Activated T-cell treated with anti-CD3 and anti-CD28 coated beads, Interleukin-2, amount 50 U/mL, for 24 hours (primary cell): ENCODE results near the gene PLCB4.

ENCODE experiments used
- DNase-seq: peaks from one replicate; pipeline ENCODE4 v3.0.0-alpha.2; 2020
- H3K27ac Mint-ChIP-seq: 2 replicates; pipeline ENCODE4 v1.8.0; 2020; ENCODE audit warnings: mild to moderate bottlenecking, mixed read lengths
- H3K27me3 Mint-ChIP-seq: 2 replicates; pipeline ENCODE4 v1.8.0; 2020; ENCODE audit warnings: mixed read lengths
- H3K36me3 Mint-ChIP-seq: 2 replicates; pipeline ENCODE4 v1.8.0; 2020; ENCODE audit warnings: low read depth, mixed read lengths
- H3K4me1 Mint-ChIP-seq: 2 replicates; pipeline ENCODE4 v1.8.0; 2020; ENCODE audit warnings: low read depth, mixed read lengths
- H3K4me3 Mint-ChIP-seq: 2 replicates; pipeline ENCODE4 v1.8.0; 2020; ENCODE audit warnings: mild to moderate bottlenecking, moderate library complexity, mixed read lengths
- H3K9me3 Mint-ChIP-seq: 2 replicates; pipeline ENCODE4 v1.8.0; 2020; ENCODE audit warnings: mixed read lengths

Gene PLCB4

GRCh38 chr20:9338101-9338500 lies 269.2 kb downstream of the PLCB4 start:
- Mint-ChIP-seq H3K4me1 (no peaks in the 10 kb centered on the region), H3K9me3 (no peaks in the 10 kb centered on the region), H3K4me3 (no peak overlapping the region), H3K36me3 (no peaks in the 10 kb centered on the region), H3K27ac (no peak overlapping the region), H3K27me3 (no peaks in the 10 kb centered on the region)
- DNase-seq = no peak

GRCh38 chr20:9339708-9340107 lies 270.8 kb downstream of the PLCB4 start:
- Mint-ChIP-seq H3K27me3 (no peaks in the 10 kb centered on the region), H3K36me3 (no peaks in the 10 kb centered on the region), H3K4me1 (no peaks in the 10 kb centered on the region), H3K27ac (no peak overlapping the region), H3K4me3 (no peak overlapping the region), H3K9me3 (no peaks in the 10 kb centered on the region)
- no peak for DNase-seq

GRCh38 chr20:9342651-9343050 lies 273.8 kb downstream of the PLCB4 start:
- Mint-ChIP-seq H3K9me3 (no peaks in the 10 kb centered on the region), H3K27me3 (no peaks in the 10 kb centered on the region), H3K4me3 (no peak overlapping the region), H3K4me1 (no peaks in the 10 kb centered on the region), H3K27ac (no peak overlapping the region), H3K36me3 (no peaks in the 10 kb centered on the region)
- DNase-seq = no peak

- Mint-ChIP-seq H3K36me3 (no peaks in the 10 kb centered on the region), H3K9me3 (no peaks in the 10 kb centered on the region), H3K27me3 (no peaks in the 10 kb centered on the region), H3K4me1 (no peaks in the 10 kb centered on the region), H3K27ac (no peak overlapping the region), H3K4me3 (no peak overlapping the region)
- no peak for DNase-seq
Measured at GRCh38 chr20:9344083-9344920, 275.4 kb downstream of the PLCB4 start.

GRCh38 chr20:9348316-9348715 lies 279.4 kb downstream of the PLCB4 start:
- H3K27me3 Mint-ChIP-seq = no peaks in the 10 kb centered on the region
- no peak overlapping the region for H3K27ac Mint-ChIP-seq
- no peaks in the 10 kb centered on the region for H3K36me3 Mint-ChIP-seq
- H3K9me3 Mint-ChIP-seq = no peaks in the 10 kb centered on the region
- no peak overlapping the region for H3K4me3 Mint-ChIP-seq
- DNase-seq = no peak
- H3K4me1 Mint-ChIP-seq = no peaks in the 10 kb centered on the region

GRCh38 chr20:9348747-9349146 lies 279.9 kb downstream of the PLCB4 start:
- no peak for DNase-seq
- Mint-ChIP-seq H3K36me3 (no peaks in the 10 kb centered on the region), H3K9me3 (no peaks in the 10 kb centered on the region), H3K4me3 (no peak overlapping the region), H3K27ac (no peak overlapping the region), H3K27me3 (no peaks in the 10 kb centered on the region), H3K4me1 (no peaks in the 10 kb centered on the region)

- H3K36me3 Mint-ChIP-seq = no peaks in the 10 kb centered on the region
- no peak overlapping the region for H3K4me3 Mint-ChIP-seq
- H3K9me3 Mint-ChIP-seq = no peaks in the 10 kb centered on the region
- H3K27me3 Mint-ChIP-seq = no peaks in the 10 kb centered on the region
- no peak overlapping the region for H3K27ac Mint-ChIP-seq
- DNase-seq = no peak
- H3K4me1 Mint-ChIP-seq = no peaks in the 10 kb centered on the region
Measured at GRCh38 chr20:9349249-9349648, 280.4 kb downstream of the PLCB4 start.

- Mint-ChIP-seq H3K4me3 (no peak overlapping the region), H3K27me3 (no peaks in the 10 kb centered on the region), H3K27ac (no peak overlapping the region), H3K4me1 (no peaks in the 10 kb centered on the region), H3K36me3 (no peaks in the 10 kb centered on the region), H3K9me3 (no peaks in the 10 kb centered on the region)
- DNase-seq = no peak
Measured at GRCh38 chr20:9352739-9353138, 283.9 kb downstream of the PLCB4 start.

- Mint-ChIP-seq H3K27me3 (no peaks in the 10 kb centered on the region), H3K27ac (no peak overlapping the region), H3K4me3 (no peak overlapping the region), H3K4me1 (no peaks in the 10 kb centered on the region), H3K9me3 (no peaks in the 10 kb centered on the region), H3K36me3 (no peaks in the 10 kb centered on the region)
- no peak for DNase-seq
Measured at GRCh38 chr20:9353180-9353915, 284.5 kb downstream of the PLCB4 start.

GRCh38 chr20:9353916-9354276 lies 285.0 kb downstream of the PLCB4 start:
- no peak overlapping the region for H3K4me3 Mint-ChIP-seq
- DNase-seq = no peak
- no peaks in the 10 kb centered on the region for H3K27me3 Mint-ChIP-seq
- H3K36me3 Mint-ChIP-seq = no peaks in the 10 kb centered on the region
- H3K27ac Mint-ChIP-seq = no peak overlapping the region
- H3K4me1 Mint-ChIP-seq = no peaks in the 10 kb centered on the region
- H3K9me3 Mint-ChIP-seq = no peaks in the 10 kb centered on the region

- no peak for DNase-seq
- H3K36me3 Mint-ChIP-seq = no peaks in the 10 kb centered on the region
- no peak overlapping the region for H3K4me3 Mint-ChIP-seq
- no peak overlapping the region for H3K27ac Mint-ChIP-seq
- H3K9me3 Mint-ChIP-seq = no peaks in the 10 kb centered on the region
- no peaks in the 10 kb centered on the region for H3K27me3 Mint-ChIP-seq
- no peaks in the 10 kb centered on the region for H3K4me1 Mint-ChIP-seq
Measured at GRCh38 chr20:9354579-9354978, 285.7 kb downstream of the PLCB4 start.

GRCh38 chr20:9358001-9358400 lies 289.1 kb downstream of the PLCB4 start:
- Mint-ChIP-seq H3K27ac (no peak overlapping the region), H3K9me3 (no peaks in the 10 kb centered on the region), H3K36me3 (no peaks in the 10 kb centered on the region)

GRCh38 chr20:9359561-9360308 lies 290.8 kb downstream of the PLCB4 start:
- H3K9me3 Mint-ChIP-seq = no peaks in the 10 kb centered on the region
- no peaks in the 10 kb centered on the region for H3K4me1 Mint-ChIP-seq
- no peak for DNase-seq
- H3K27me3 Mint-ChIP-seq = no peaks in the 10 kb centered on the region
- H3K36me3 Mint-ChIP-seq = no peaks in the 10 kb centered on the region
- no peak overlapping the region for H3K27ac Mint-ChIP-seq
- H3K4me3 Mint-ChIP-seq = no peak overlapping the region

More at GRCh38 chr20:9358001-9358400, 289.1 kb downstream of the PLCB4 start:
- no peak for DNase-seq
- no peak overlapping the region for H3K4me3 Mint-ChIP-seq
- no peaks in the 10 kb centered on the region for H3K4me1 Mint-ChIP-seq
- H3K27me3 Mint-ChIP-seq = no peaks in the 10 kb centered on the region

- H3K4me3 Mint-ChIP-seq = no peak overlapping the region
- H3K27me3 Mint-ChIP-seq = no peaks in the 10 kb centered on the region
Measured at GRCh38 chr20:9360431-9360830, 291.5 kb downstream of the PLCB4 start.

GRCh38 chr20:9363673-9364072 lies 294.8 kb downstream of the PLCB4 start:
- no peaks in the 10 kb centered on the region for H3K36me3 Mint-ChIP-seq
- no peaks in the 10 kb centered on the region for H3K4me1 Mint-ChIP-seq
- no peak for DNase-seq
- no peak overlapping the region for H3K4me3 Mint-ChIP-seq
- H3K9me3 Mint-ChIP-seq = no peaks in the 10 kb centered on the region
- H3K27me3 Mint-ChIP-seq = no peaks in the 10 kb centered on the region
- H3K27ac Mint-ChIP-seq = no peak overlapping the region

More at GRCh38 chr20:9360431-9360830, 291.5 kb downstream of the PLCB4 start:
- Mint-ChIP-seq H3K36me3 (no peaks in the 10 kb centered on the region), H3K4me1 (no peaks in the 10 kb centered on the region), H3K9me3 (no peaks in the 10 kb centered on the region), H3K27ac (no peak overlapping the region)
- DNase-seq = no peak
